GM12873 (cell line): ENCODE measurements around the gene CCDC93.

Source experiments
- CTCF ChIP-seq: IDR thresholded peaks from 2 replicates; pipeline ENCODE4 v1.5.1; 2012; ENCODE audit warnings: low read depth, mild to moderate bottlenecking, moderate library complexity, low read length, control low read depth; ENCODE audit not compliant: insufficient read depth; ENCODE audit errors: missing control alignments

CCDC93 gene

GRCh38 chr2:117961201-117961600 is 52.7 kb downstream of the CCDC93 start:
- TF ChIP-seq CTCF, result no peak

GRCh38 chr2:117960231-117960630 is 53.6 kb downstream of the CCDC93 start:
- TF ChIP-seq CTCF, result no peak

- no peak for TF ChIP-seq CTCF
Measured at GRCh38 chr2:117958186-117958585, 55.7 kb downstream of the CCDC93 start.

- TF ChIP-seq CTCF, result no peak
Measured at GRCh38 chr2:117957616-117958015, 56.3 kb downstream of the CCDC93 start.

GRCh38 chr2:117956036-117956796 is 57.7 kb downstream of the CCDC93 start:
- TF ChIP-seq CTCF, result no peak

- no peak for TF ChIP-seq CTCF
Measured at GRCh38 chr2:117953231-117953630, 60.6 kb downstream of the CCDC93 start.

- no peak for TF ChIP-seq CTCF
Measured at GRCh38 chr2:117952701-117953100, 61.2 kb downstream of the CCDC93 start.
